Erythroblast (primary cell): ENCODE results near the gene SRRM3.
"Not testable (repeated sequence)": the region's sequence is repeated elsewhere in the genome, so short reads cannot be mapped to it uniquely, and the experiment has no call there.

Experiments
- GATA1 ChIP-seq: IDR thresholded peaks from 2 replicates; pipeline ENCODE4 v1.6.1; 2011; ENCODE audit warnings: low read depth, mild to moderate bottlenecking, control low read depth, low read length, moderate library complexity
- POLR2A ChIP-seq: IDR thresholded peaks from 2 replicates; pipeline ENCODE4 v1.6.1; 2011; ENCODE audit warnings: mild to moderate bottlenecking, low read length

DNA sequence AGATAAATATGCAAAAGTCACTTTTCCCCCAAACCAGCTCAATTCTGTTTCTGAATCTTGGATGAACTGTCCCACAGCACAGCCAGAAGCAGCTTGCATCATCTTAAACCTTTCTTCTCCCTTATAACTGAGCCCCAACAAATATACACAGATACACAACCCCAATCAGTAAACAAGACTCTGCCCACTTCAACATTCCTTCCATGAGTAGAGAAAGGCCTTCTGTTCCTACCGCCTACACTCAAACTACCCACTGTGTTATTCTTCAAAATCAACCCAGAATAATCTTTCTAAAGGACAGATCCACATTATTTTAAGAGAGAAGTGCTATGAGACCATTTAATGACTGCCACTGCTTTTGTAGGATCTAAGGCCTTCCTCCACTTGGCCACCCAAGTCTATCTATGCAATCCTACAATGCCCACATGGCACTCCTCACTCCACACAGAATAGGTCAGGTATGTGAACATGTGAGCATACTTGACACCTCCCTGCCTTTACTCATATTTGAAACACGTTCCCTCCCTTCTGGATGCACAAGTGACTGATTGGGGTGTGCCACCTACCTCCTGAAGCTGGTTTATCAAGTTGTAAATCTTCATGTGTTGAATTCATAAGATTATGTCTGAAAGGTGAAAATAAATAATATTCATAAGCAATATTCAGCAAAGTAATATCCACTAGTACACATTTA, 44.6 kb upstream of the SRRM3 start:
- not testable (repeated sequence) for TF ChIP-seq POLR2A, GATA1
